Naive B cell (primary cell): Measurements from ENCODE around the gene PLK3. TPM values are rescaled to one million over a fixed set of nuclear protein-coding genes. Genes with fewer than 3 reads are reported as not detected.
"Not testable (repeated sequence)": the region's sequence is repeated elsewhere in the genome, so short reads cannot be mapped to it uniquely, and the experiment has no call there.

ENCODE experiments used
- ATAC-seq, 2 donors: fragments of 150-1000 bp; cut with Tn5 transposase; 2 replicates each; pipeline ENCODE4 v1.10.0; 2021; ENCODE audit warnings: low read depth in 2 of 2, mild to moderate bottlenecking in 2 of 2, moderate library complexity in 2 of 2
- DNase-seq: peaks from one replicate; pipeline ENCODE4 v3.0.0; 2022
- H3K27ac Mint-ChIP-seq, 6 donors: one replicate each; pipeline ENCODE4 v1.8.0; 2020 to 2022; ENCODE audit warnings: mild to moderate bottlenecking in 6 of 6, mixed read lengths in 6 of 6, moderate library complexity in 5 of 6, inconsistent platforms in 2 of 6
- H3K27me3 Mint-ChIP-seq, 3 donors: one replicate each; pipeline ENCODE4 v1.8.0; 2021 to 2022; ENCODE audit warnings: mixed read lengths in 3 of 3, mild to moderate bottlenecking in 1 of 3
- H3K36me3 Mint-ChIP-seq, 2 donors: one replicate each; pipeline ENCODE4 v1.8.0; 2020 to 2022; ENCODE audit warnings: mixed read lengths in 2 of 2, inconsistent platforms in 1 of 2, mild to moderate bottlenecking in 1 of 2
- H3K4me1 Mint-ChIP-seq, 3 donors: one replicate each; pipeline ENCODE4 v1.8.0; 2020 to 2022; ENCODE audit warnings: mixed read lengths in 3 of 3, inconsistent platforms in 1 of 3, mild to moderate bottlenecking in 1 of 3, moderate library complexity in 1 of 3
- H3K4me3 Mint-ChIP-seq, 8 donors: one replicate each; pipeline ENCODE4 v1.8.0; 2020 to 2022; ENCODE audit warnings: mild to moderate bottlenecking in 8 of 8, mixed read lengths in 8 of 8, moderate library complexity in 8 of 8, inconsistent platforms in 2 of 8
- H3K9me3 Mint-ChIP-seq, 7 donors: one replicate each; pipeline ENCODE4 v1.8.0; 2020 to 2022; ENCODE audit warnings: mixed read lengths in 7 of 7, mild to moderate bottlenecking in 5 of 7, inconsistent platforms in 2 of 7, moderate library complexity in 1 of 7
- polyA plus RNA-seq, 6 donors: library from polyadenylated mRNA; unstranded; fragments of 300-500 nt; fragmentation: Illumina TruSeq; gene quantifications; one replicate each; pipeline ENCODE4 v1.2.3, GENCODE V29; 2021; ENCODE audit warnings: low read depth in 6 of 6

The PLK3 gene
- polyA plus RNA-seq, 6 donors from 2014 or later = 2.6 to 9.2 (median 5.0) TPM

DNA sequence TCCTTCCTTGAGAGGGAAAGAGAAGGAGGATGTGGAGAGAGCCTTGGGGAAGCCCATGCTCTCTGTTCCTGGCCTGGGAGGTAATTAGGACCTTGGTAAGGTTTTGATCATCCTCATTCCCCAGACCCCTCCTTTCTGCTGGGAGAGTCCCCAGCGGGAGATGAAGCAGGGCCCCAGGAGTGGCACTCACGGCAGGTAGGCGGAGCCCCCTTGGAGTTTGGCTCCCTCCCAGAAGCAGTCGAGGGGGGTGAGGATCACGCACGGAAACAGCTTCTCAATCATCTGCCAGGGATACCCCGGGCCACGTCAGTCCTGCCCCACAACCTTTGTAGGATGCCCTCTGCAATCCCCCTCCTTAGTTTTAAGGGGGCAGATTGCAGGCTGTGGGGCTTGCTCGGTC is 31.3 kb downstream of the PLK3 start:
- no peak for DNase-seq
- H3K4me3 Mint-ChIP-seq = no peak overlapping the region
- H3K4me1 Mint-ChIP-seq = peaks cover 13 to 14% (median 13%) of the 10 kb centered on the region in 3 donors
- H3K9me3 Mint-ChIP-seq = no peaks in the 10 kb centered on the region
- no peak overlapping the region for H3K27ac Mint-ChIP-seq
- no peak for ATAC-seq
- H3K36me3 Mint-ChIP-seq = no peaks in the 10 kb centered on the region
- no peaks in the 10 kb centered on the region for H3K27me3 Mint-ChIP-seq

DNA sequence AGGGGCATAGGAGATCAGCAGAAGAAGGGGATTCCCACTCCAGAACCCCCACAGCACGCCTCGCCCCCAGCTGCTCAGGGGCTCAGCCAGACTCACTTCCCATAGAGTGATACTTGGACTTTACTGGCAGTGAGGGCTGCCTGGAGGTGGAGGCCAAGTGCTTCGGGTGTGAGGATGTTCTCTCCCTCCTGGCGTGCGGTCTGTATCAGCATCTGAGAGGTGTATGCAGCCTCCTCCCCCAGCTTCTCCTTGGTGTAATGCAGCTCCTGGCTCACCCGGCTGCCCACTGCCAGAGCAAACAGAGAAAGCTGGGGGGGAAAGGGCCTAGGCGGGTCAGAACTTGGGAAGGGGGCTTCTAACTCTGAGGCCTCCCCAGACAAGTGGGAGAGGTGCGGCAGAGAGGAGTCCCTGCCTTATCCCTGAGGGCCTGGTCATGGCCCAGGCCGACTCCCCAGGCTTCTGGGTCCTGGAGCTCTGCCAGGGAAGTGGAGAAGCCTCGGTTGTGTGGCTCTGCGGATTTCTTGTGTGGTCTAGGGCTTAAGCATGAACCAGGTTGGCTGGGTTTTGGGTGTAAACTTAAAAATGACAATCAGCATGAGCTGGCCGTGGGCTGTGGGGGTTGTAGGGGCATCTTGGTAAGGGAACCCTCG is 32.0 kb downstream of the PLK3 start:
- Mint-ChIP-seq H3K27me3 (no peaks in the 10 kb centered on the region), H3K36me3 (no peaks in the 10 kb centered on the region), H3K4me1 (peaks cover 13 to 16% (median 13%) of the 10 kb centered on the region in 3 donors), H3K9me3 (no peaks in the 10 kb centered on the region), H3K27ac (peak overlapping the region in 1 of 6 donors; percentile 28), H3K4me3 (no peak overlapping the region)
- ATAC-seq (no peak), DNase-seq (no peak)

DNA sequence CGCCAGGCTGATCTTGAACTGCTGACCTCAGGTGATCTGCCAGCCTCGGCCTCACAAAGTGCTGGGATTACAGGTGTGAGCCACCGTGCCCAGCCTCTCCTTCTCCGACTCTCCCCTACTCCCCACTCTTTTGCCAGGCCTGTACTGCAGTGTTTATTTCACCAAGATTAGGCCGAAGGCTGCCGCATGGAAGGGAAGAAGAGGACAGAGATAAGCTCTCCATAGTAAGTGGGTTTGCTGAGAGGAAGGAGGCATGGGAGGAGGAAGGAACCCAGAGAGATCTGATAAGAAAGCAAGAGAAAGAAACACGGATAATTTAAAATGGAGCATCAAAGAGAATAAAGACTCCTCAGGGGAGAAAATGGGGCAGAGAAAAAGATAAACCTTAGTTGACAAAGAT is 34.2 kb downstream of the PLK3 start:
- Mint-ChIP-seq H3K4me1 (peaks cover 9 to 16% (median 10%) of the 10 kb centered on the region in 3 donors), H3K36me3 (no peaks in the 10 kb centered on the region), H3K4me3 (no peak overlapping the region), H3K9me3 (no peaks in the 10 kb centered on the region), H3K27me3 (peaks cover 0 to 1% (median under 1%) of the 10 kb centered on the region in 3 donors), H3K27ac (peak overlapping the region in 1 of 6 donors; percentile 29)
- no peak for DNase-seq
- no peak for ATAC-seq

DNA sequence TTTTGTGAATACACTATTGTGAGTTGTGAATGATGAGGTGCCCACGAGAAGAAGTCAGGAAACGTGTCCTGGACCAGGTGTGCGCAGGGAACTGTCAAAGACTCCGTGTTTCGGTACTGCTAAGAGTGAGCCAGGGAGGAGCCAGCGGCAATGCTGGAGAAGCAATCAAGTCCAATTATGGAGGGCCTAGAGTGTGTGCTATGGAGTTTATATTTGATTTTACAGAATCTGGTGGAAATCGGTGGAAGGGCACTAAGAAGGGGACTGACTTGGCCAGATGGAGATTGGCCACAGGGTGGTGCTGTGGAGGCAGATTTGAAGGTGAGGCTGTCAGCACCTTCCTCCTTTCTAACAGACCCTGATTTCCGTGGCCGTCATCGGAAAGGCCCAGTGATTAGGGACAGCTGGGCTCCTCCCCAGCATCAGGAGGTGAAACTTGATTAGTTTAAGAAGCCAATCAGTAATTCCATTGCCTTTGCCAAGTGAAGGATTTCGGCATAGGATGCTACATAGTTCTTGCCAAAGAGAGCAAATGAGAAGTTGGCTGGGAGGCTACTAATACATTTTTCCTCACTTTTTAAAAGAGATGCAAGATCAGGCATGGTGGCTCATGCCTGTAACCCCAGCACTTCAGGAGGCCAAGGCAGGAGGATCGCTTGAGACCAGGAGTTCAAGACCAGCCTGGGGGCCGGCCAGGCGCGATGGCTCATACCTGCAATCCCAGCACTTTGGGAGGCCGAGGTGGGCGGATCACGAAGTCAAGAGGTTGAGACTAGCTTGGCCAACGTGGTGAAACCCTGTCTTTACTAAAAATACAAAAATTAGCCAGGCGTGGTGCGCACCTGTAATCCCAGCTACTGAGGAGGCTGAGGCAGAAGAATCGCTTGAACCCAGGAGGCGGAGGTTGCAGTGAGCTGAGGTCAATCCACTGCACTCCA is 35.8 kb downstream of the PLK3 start:
- peak overlapping the region in 4 of 8 donors; percentile 13 to 60 (median 58) for H3K4me3 Mint-ChIP-seq
- ATAC-seq (peak; percentile 99 to 100), DNase-seq (peak; percentile 79)
- peaks cover 9 to 16% (median 10%) of the 10 kb centered on the region in 3 donors for H3K4me1 Mint-ChIP-seq
- H3K9me3 Mint-ChIP-seq = no peaks in the 10 kb centered on the region
- no peaks in the 10 kb centered on the region for H3K36me3 Mint-ChIP-seq
- peaks cover 1 to 6% (median 3%) of the 10 kb centered on the region in 3 donors for H3K27me3 Mint-ChIP-seq
- peak overlapping the region in 3 of 6 donors; percentile 25 to 87 (median 26) for H3K27ac Mint-ChIP-seq

DNA sequence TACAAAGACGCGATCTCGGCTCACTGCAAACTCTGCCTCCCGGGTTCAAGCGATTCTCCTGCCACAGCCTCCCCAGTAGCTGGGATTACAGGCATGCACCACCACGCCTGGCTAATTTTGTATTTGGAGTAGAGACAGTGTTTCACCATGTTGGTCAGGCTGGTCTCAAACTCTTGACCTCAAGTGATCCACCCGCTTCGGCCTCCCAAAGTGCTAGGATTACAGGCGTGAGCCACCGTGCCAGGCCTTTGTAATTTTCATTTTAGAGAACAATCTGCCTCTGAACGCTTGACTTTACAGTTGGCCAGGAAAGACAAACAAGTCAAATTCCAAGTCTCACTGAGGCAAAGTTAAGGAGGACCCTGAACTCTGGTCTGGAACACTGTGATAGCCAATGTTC is 38.1 kb downstream of the PLK3 start:
- H3K27ac Mint-ChIP-seq, H3K9me3 Mint-ChIP-seq, H3K36me3 Mint-ChIP-seq, ATAC-seq, DNase-seq, H3K4me3 Mint-ChIP-seq: not testable (repeated sequence)
- Mint-ChIP-seq H3K27me3 (peaks cover 3 to 20% (median 10%) of the 10 kb centered on the region in 3 donors), H3K4me1 (peaks cover 16 to 27% (median 17%) of the 10 kb centered on the region in 3 donors)

DNA sequence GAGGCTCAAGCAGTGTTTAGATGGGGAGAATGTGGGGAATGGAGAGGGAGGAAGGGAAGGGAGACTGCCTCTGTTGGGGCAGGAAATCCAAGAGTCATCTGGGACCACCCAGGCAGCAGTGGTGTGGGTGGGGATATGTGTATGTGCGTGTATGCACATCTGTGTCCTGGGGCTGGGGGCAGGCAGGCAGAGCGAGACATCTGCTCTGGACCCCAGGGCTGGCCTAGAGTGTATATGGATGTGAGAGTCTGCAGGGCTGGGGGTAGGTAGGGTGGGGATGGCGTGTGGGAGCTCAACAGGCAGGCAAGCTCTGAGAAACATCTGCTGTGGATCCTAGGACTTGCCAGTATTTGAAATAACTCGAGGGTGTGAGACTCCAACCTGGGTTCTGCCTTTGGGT is 39.4 kb downstream of the PLK3 start:
- Mint-ChIP-seq H3K9me3 (no peaks in the 10 kb centered on the region), H3K36me3 (no peaks in the 10 kb centered on the region), H3K4me1 (peaks cover 12 to 25% (median 17%) of the 10 kb centered on the region in 3 donors), H3K4me3 (no peak overlapping the region), H3K27me3 (peaks cover 3 to 20% (median 10%) of the 10 kb centered on the region in 3 donors), H3K27ac (peak overlapping the region in 1 of 6 donors; percentile 38)
- no peak for DNase-seq
- ATAC-seq = no peak

DNA sequence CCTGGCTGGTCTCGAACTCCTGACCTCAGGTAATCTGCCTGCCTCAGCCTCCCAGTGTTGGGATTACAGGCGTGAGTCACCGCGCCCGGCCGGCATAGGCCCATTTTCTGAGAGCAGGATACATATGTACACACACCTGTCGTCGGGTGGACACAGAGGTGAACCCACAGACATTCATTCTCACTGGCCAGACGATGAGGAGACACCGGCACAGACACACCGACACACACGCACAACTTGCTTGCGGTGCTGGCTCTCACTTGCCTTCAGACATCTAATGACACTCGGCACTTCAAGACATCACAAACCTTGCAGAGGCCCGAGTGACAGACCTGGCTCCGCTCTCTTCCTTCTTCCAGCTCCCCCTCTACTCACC is 42.3 kb downstream of the PLK3 start:
- peaks cover 3 to 20% (median 10%) of the 10 kb centered on the region in 3 donors for H3K27me3 Mint-ChIP-seq

DNA sequence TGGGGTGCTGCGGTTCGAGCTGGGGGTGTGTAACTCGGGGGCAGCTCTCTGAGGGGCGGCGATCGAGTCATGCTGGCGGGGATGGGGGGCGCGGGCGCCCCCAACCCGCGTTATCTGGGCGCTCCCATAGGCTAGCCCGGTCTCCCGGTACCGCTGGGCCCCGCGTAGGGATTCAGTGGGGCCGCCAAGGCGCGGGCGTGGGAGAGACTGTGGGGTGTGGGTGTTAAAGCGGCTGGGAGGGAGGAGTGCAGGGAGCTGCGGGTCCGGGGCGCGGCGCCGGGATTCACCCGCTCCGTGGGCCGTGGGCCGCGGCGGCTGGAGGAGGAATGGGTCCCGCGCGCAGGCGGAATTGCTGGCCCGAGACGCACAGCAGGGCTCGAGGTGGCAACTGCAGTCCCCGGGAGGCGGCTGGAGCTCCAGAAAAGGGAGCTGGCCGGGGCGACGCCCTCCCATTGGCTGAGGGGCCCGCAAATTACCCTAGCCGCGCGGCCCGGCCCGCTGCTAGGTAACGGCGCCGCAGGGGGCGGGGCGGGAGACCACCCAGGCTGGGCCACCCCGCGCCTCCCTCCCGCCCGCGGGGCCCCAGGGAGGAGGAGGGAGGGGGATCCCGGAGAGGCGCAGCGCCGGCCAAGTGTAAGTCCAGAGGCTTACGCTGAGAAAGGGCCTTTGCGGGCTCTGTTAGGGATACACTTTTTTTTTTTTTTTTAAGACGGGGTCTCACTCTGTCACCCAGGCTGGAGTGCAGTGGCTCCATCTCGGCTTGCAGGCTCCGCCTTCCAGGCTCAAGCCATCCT is 42.9 kb downstream of the PLK3 start, which contains the start of gene PTCH2:
PTCH2 (minus strand) TSS at position 392 of the 794 bp plus-strand sequence; CDS start at position 71, 321 bp downstream.
- peak; percentile 33 for DNase-seq
- H3K4me1 Mint-ChIP-seq = peaks cover 6 to 15% (median 8%) of the 10 kb centered on the region in 3 donors
- H3K27me3 Mint-ChIP-seq = peaks cover 3 to 20% (median 10%) of the 10 kb centered on the region in 3 donors
- H3K4me3 Mint-ChIP-seq = peak within 1 kb of the TSS; percentile 45 to 87 (median 72)
- H3K36me3 Mint-ChIP-seq = no peaks in the 10 kb centered on the region
- peak; percentile 78 to 79 for ATAC-seq
- peak within 1 kb of the TSS in 2 of 6 donors; percentile 50 to 66 for H3K27ac Mint-ChIP-seq
- no peaks in the 10 kb centered on the region for H3K9me3 Mint-ChIP-seq

More for the DNA sequence above, 42.3 kb downstream of the PLK3 start:
- DNase-seq (no peak), ATAC-seq (peak; percentile 28 to 44)
- H3K4me1 Mint-ChIP-seq = peaks cover 6 to 15% (median 8%) of the 10 kb centered on the region in 3 donors
- H3K36me3 Mint-ChIP-seq = no peaks in the 10 kb centered on the region
- H3K27ac Mint-ChIP-seq = peak overlapping the region in 1 of 6 donors; percentile 66
- no peaks in the 10 kb centered on the region for H3K9me3 Mint-ChIP-seq
- H3K4me3 Mint-ChIP-seq = peak overlapping the region in 7 of 8 donors; percentile 59 to 87 (median 71)

DNA sequence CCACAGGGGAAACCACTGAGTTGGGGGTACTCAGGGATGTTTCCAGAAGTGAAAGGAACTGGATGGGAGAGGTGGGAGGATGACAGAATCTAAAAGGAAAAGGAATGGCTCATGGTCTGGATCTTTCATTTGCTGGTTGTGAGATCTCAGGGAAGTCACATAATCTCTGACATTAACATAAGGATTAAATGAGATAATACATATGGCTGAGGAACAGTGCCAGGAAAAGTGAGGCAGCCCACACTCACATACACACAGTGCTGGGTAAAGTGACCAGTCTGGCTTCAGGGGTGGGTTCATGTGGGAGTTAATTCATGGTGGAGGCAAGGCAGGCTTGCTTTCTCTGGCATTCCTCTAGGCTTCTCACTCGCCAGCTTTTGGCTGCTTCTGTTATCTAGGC is 46.8 kb downstream of the PLK3 start:
- peaks cover 0 to 8% of the 10 kb centered on the region in 2 donors for H3K36me3 Mint-ChIP-seq
- no peak for ATAC-seq
- no peak overlapping the region for H3K27ac Mint-ChIP-seq

DNA sequence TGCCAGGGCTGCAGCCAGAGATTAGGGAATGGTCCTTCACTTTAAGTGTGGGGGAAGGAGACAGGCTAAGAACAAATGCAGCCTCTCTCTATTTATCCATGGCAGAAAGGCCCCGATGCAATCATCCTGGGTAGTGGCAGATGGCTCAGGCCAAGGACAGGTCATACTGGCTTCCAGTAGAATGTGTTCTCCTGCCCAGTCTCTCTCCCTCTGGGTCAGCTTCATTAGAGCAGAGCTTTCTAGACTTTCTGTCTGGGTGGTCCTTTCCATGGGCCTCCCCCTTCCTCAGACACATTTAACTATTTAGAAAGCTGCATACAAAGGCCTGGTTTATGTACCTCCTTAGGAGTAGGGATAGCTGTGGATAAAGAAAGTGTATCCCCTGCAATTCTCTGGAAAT is 47.7 kb downstream of the PLK3 start:
- Mint-ChIP-seq H3K4me3 (no peak overlapping the region), H3K36me3 (peaks cover 3 to 12% of the 10 kb centered on the region in 2 donors), H3K9me3 (no peaks in the 10 kb centered on the region), H3K27ac (no peak overlapping the region), H3K27me3 (no peaks in the 10 kb centered on the region), H3K4me1 (peaks cover 11 to 16% (median 14%) of the 10 kb centered on the region in 3 donors)
- no peak for DNase-seq
- ATAC-seq = no peak

More for the DNA sequence above, 46.8 kb downstream of the PLK3 start:
- Mint-ChIP-seq H3K4me3 (no peak overlapping the region), H3K9me3 (no peaks in the 10 kb centered on the region), H3K4me1 (peaks cover 8 to 20% (median 17%) of the 10 kb centered on the region in 3 donors), H3K27me3 (peaks cover 0 to 6% (median 0%) of the 10 kb centered on the region in 3 donors)
- DNase-seq = no peak

DNA sequence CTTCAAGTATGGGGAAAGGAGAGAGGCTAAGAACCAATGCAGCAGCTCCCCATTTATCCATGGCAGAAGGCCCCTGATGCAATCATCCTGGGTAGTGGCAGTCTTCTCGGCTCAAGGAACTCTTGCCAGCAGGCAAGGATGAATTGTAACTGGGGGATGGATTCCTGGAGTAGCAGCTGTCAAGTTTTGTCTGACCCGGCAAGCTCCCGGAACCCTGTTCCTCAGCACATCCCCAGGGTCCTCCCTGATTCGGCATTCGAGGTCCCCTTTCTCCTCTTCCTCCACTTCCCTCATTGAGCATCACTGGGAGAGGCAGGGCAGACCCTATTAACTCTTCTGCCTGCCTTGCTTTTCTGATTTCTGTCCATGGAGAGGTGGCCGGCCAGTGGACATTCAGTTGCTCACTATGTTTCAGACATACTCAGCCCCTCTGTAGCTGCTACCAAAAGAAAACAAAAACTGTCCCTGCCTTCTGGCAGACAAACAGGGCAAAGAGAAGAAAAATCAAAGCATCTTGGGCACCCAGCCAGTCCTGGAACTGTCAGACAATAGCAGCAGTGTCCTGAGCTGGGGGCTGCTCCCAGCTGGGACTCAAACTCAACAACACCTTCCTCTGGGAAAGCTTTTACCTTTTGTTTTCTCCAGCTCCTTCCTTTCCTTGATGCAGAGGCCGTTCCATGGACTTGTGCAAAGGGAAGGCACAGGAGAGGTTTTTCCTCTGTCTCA is 48.4 kb downstream of the PLK3 start:
- no peaks in the 10 kb centered on the region for H3K27me3 Mint-ChIP-seq
- H3K4me1 Mint-ChIP-seq = peaks cover 12 to 16% (median 12%) of the 10 kb centered on the region in 3 donors
- H3K9me3 Mint-ChIP-seq = no peaks in the 10 kb centered on the region
- ATAC-seq (no peak), DNase-seq (no peak)
- no peak overlapping the region for H3K4me3 Mint-ChIP-seq
- peaks cover 4 to 15% of the 10 kb centered on the region in 2 donors for H3K36me3 Mint-ChIP-seq
- peak overlapping the region in 1 of 6 donors; percentile 70 for H3K27ac Mint-ChIP-seq

DNA sequence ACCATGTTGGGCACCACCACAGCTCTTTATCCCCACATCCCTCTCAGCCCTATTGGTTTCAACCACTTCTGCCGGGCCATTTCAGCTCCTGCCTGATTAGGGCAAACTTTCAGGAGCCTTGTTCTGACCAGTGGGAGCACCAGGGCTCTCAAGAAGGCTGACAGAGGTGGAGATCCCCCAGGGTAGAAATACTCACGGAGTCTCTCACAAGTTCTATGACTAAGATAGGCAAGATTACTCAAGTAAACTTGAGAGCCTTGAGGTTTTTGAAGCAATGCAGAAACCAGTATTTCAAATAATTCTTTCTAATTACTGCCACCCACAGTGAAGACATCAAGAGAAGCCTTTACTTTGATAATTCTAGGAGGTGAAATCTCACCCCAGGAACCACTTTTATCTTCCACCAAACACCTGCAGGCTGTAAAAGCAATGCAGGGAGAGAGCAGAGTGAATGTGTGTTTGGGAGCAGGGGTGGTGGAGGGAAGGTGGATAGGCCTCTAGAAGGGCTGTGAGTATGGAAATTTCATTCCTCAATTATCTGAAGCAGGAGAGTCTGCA is 49.5 kb downstream of the PLK3 start:
- no peaks in the 10 kb centered on the region for H3K9me3 Mint-ChIP-seq
- ATAC-seq (no peak), DNase-seq (no peak)
- H3K27me3 Mint-ChIP-seq = no peaks in the 10 kb centered on the region
- peaks cover 4 to 15% of the 10 kb centered on the region in 2 donors for H3K36me3 Mint-ChIP-seq
- peak overlapping the region in 1 of 8 donors; percentile 53 for H3K4me3 Mint-ChIP-seq
- no peak overlapping the region for H3K27ac Mint-ChIP-seq
- peaks cover 12% of the 10 kb centered on the region in 3 donors for H3K4me1 Mint-ChIP-seq
